ENCODE data around the gene TRPC4AP.

DNA sequence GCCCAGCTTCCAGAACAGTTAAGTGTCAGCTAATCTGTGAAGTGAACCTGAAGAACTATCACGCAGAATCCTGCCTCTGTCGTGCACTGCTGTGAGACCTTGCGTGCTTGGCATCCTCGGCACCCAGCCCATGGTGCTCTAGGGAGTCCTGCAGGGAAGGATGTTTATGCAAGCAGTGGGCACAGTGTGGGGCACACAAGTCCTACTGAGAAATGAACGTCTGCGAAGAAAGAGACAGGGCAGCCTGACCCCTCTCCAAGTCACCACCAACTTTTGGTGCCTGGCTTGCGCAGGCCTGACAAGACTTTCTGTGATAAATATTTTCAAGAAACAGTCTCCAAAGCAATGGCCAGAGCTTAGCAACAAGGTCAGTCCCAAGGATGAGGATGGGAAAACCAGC is 69.0 kb downstream of the TRPC4AP start:
- no peak for TF ChIP-seq POLR2A (IDR thresholded peaks at IDR 0.05)
- TF ChIP-seq, protein P1, sequence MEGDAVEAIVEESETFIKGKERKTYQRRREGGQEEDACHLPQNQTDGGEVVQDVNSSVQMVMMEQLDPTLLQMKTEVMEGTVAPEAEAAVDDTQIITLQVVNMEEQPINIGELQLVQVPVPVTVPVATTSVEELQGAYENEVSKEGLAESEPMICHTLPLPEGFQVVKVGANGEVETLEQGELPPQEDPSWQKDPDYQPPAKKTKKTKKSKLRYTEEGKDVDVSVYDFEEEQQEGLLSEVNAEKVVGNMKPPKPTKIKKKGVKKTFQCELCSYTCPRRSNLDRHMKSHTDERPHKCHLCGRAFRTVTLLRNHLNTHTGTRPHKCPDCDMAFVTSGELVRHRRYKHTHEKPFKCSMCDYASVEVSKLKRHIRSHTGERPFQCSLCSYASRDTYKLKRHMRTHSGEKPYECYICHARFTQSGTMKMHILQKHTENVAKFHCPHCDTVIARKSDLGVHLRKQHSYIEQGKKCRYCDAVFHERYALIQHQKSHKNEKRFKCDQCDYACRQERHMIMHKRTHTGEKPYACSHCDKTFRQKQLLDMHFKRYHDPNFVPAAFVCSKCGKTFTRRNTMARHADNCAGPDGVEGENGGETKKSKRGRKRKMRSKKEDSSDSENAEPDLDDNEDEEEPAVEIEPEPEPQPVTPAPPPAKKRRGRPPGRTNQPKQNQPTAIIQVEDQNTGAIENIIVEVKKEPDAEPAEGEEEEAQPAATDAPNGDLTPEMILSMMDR (IDR thresholded peaks at IDR 0.05) = no peak
- no peak for TF ChIP-seq POLR2AphosphoS5 (IDR thresholded peaks at IDR 0.05; ENCODE audit: insufficient read depth in 1 of 2, low read depth in 1 of 2)
